ENCODE data around the gene PPM1M.
A peak's percentile ranks its signal among the peaks of the same experiment; 100 is the strongest.

The PPM1M gene

GRCh38 chr3:52230889-52231499 lies 14.6 kb upstream of the PPM1M start:
- DNase-seq (ENCODE audit: low read depth): no peak

GRCh38 chr3:52231502-52232278 lies 13.9 kb upstream of the PPM1M start:
- peak; percentile 63 for DNase-seq (ENCODE audit: low read depth)

GRCh38 chr3:52232279-52233107 lies 13.1 kb upstream of the PPM1M start:
- DNase-seq (ENCODE audit: low read depth): no peak

- no peak for DNase-seq (ENCODE audit: low read depth)
Observed at GRCh38 chr3:52233108-52233591, 12.4 kb upstream of the PPM1M start.

- no peak for DNase-seq (ENCODE audit: low read depth)
Observed at GRCh38 chr3:52233968-52234367, 11.6 kb upstream of the PPM1M start.

GRCh38 chr3:52234516-52235447 lies 10.8 kb upstream of the PPM1M start:
- DNase-seq (ENCODE audit: low read depth): no peak

GRCh38 chr3:52236424-52236886 lies 9.1 kb upstream of the PPM1M start:
- DNase-seq (ENCODE audit: low read depth): no peak

GRCh38 chr3:52237006-52237656 lies 8.4 kb upstream of the PPM1M start:
- DNase-seq (ENCODE audit: low read depth): no peak

GRCh38 chr3:52237657-52238172 lies 7.8 kb upstream of the PPM1M start:
- DNase-seq (ENCODE audit: low read depth): peak; percentile 95

- DNase-seq (ENCODE audit: low read depth): no peak
Observed at GRCh38 chr3:52238193-52238760, 7.3 kb upstream of the PPM1M start.

GRCh38 chr3:52238761-52239701 lies 6.5 kb upstream of the PPM1M start, which contains the start of gene TWF2:
Gene TWF2, minus strand, starts transcription at chr3:52239158. Its CDS starts 142 bp downstream, at chr3:52239016.
- peak; percentile 85 for DNase-seq (ENCODE audit: low read depth)

GRCh38 chr3:52240059-52240885 lies 5.3 kb upstream of the PPM1M start:
- DNase-seq (ENCODE audit: low read depth): peak; percentile 91

- DNase-seq (ENCODE audit: low read depth): no peak
Observed at GRCh38 chr3:52240886-52241370, 4.6 kb upstream of the PPM1M start.

GRCh38 chr3:52242039-52242438 lies 3.5 kb upstream of the PPM1M start:
- DNase-seq (ENCODE audit: low read depth): no peak

- peak; percentile 86 for DNase-seq (ENCODE audit: low read depth)
Observed at GRCh38 chr3:52243791-52244628, 1.5 kb upstream of the PPM1M start.

- no peak for DNase-seq (ENCODE audit: low read depth)
Observed at GRCh38 chr3:52246264-52246620, 683 bp downstream of the PPM1M start.

All from EH (cell line).